Measurements from ENCODE around the gene ROBO4. TPM values are rescaled to one million over a fixed set of nuclear protein-coding genes. Genes with fewer than 3 reads are reported as not detected.

Gene ROBO4
- total RNA-seq, 2 donors from 2014 or later = 13.2 to 21.4 TPM

GRCh38 chr11:124834526-124835180, 63.0 kb downstream of the ROBO4 start:
- DNase-seq = no peak

More at GRCh38 chr11:124834526-124835180, 63.0 kb downstream of the ROBO4 start:
- Histone ChIP-seq H3K4me3 (no peak overlapping the region), H3K36me3 (replicated peaks in 1 of 2; ENCODE audit: insufficient read depth in 1 of 2, low read depth in 2 of 2) (no peaks in the 10 kb centered on the region), H3K27me3 (peaks cover 3 to 19% of the 10 kb centered on the region in 2 donors), H3K27ac (no peak overlapping the region), H3K4me1 (peaks cover 8% of the 10 kb centered on the region), H3K9me3 (no peaks in the 10 kb centered on the region)
- TF ChIP-seq POLR2A (IDR thresholded peaks at IDR 0.05) (no peak), CTCF (IDR thresholded peaks at IDR 0.05) (no peak)
- 54 to 65% methylated on average over 3 of the region's 3 CpGs for WGBS, 2 donors
- ATAC-seq = no peak
- intact Hi-C loops (cut with DNase I) = no loop called here

Other genes with a start within 250 kb of the ROBO4 start
- gene SIAE, start 224.1 kb downstream of the ROBO4 start, total RNA-seq = 10 to 100 TPM in 1 of 2 donors, 1 to 10 TPM in 1; 9.6 to 11.9 TPM
- 1 to 10 TPM; 1.3 to 2.6 TPM for gene SPA17, start 224.0 kb downstream of the ROBO4 start, total RNA-seq
- gene NRGN, start 157.9 kb downstream of the ROBO4 start, total RNA-seq = not detected
- gene VSIG2, start 145.6 kb downstream of the ROBO4 start, total RNA-seq = 1 to 10 TPM in 1 of 2 donors, not detected in 1; 7.0 TPM
- 10 to 100 TPM; 11.7 to 20.8 TPM for gene ESAM, start 135.6 kb downstream of the ROBO4 start, total RNA-seq
- 10 to 100 TPM; 13.0 to 23.7 TPM for gene MSANTD2, start 97.5 kb downstream of the ROBO4 start, total RNA-seq
- gene ROBO3, start 32.4 kb downstream of the ROBO4 start, total RNA-seq = 1 to 10 TPM; 1.3 to 9.9 TPM
- gene HEPN1, start 21.4 kb upstream of the ROBO4 start, total RNA-seq = not detected
- gene HEPACAM, start 38.2 kb upstream of the ROBO4 start, total RNA-seq = 1 to 10 TPM in 1 of 2 donors, under 1 TPM in 1; 0.26 to 7.9 TPM
- 1 to 10 TPM in 1 of 2 donors, under 1 TPM in 1; 0.99 to 1.6 TPM for gene CCDC15, start 56.3 kb upstream of the ROBO4 start, total RNA-seq
- 1 to 10 TPM; 2.0 to 4.2 TPM for gene SLC37A2, start 165.4 kb upstream of the ROBO4 start, total RNA-seq
- 10 to 100 TPM in 1 of 2 donors, 1 to 10 TPM in 1; 8.8 to 10.2 TPM for gene TMEM218, start 213.8 kb upstream of the ROBO4 start, total RNA-seq